DMS53 treated with DMSO at 0.1 percent for 48 hours (cell line): Measurements from ENCODE around the gene KNDC1.
"Not testable (repeated sequence)": the region's sequence is repeated elsewhere in the genome, so short reads cannot be mapped to it uniquely, and the experiment has no call there.

Source experiments
- DNase-seq: peaks from one replicate; lab custom pipeline; 2025; ENCODE audit not compliant: unreplicated experiment; lab: John Stamatoyannopoulos, UW

The KNDC1 gene

GRCh38 chr10:133257489-133258065 lies 97.6 kb downstream of the KNDC1 start:
- peak; percentile 15 for DNase-seq

- DNase-seq: no peak
These were observed 98.2 kb downstream of the KNDC1 start for GRCh38 chr10:133258066-133258817.

GRCh38 chr10:133258818-133259601 lies 99.0 kb downstream of the KNDC1 start:
- DNase-seq: no peak

- DNase-seq: no peak
These were observed 99.6 kb downstream of the KNDC1 start for GRCh38 chr10:133259602-133259989.

GRCh38 chr10:133260895-133261725 lies 101.1 kb downstream of the KNDC1 start:
- no peak for DNase-seq

GRCh38 chr10:133261726-133262325 lies 101.8 kb downstream of the KNDC1 start:
- DNase-seq: peak; percentile 53

- peak; percentile 23 for DNase-seq
These were observed 102.7 kb downstream of the KNDC1 start for GRCh38 chr10:133262696-133263095.

GRCh38 chr10:133263674-133264073 lies 103.7 kb downstream of the KNDC1 start:
- DNase-seq: no peak

GRCh38 chr10:133264461-133264860 lies 104.4 kb downstream of the KNDC1 start:
- no peak for DNase-seq

GRCh38 chr10:133265052-133265451 lies 105.0 kb downstream of the KNDC1 start:
- DNase-seq: not testable (repeated sequence)

- no peak for DNase-seq
These were observed 106.2 kb downstream of the KNDC1 start for GRCh38 chr10:133266056-133266795.

GRCh38 chr10:133267293-133267692 lies 107.3 kb downstream of the KNDC1 start:
- DNase-seq: no peak

GRCh38 chr10:133267829-133268228 lies 107.8 kb downstream of the KNDC1 start:
- DNase-seq: no peak

- DNase-seq: no peak
These were observed 108.5 kb downstream of the KNDC1 start for GRCh38 chr10:133268532-133268931.

GRCh38 chr10:133269367-133269766 lies 109.3 kb downstream of the KNDC1 start:
- DNase-seq: no peak

GRCh38 chr10:133270204-133270603 lies 110.2 kb downstream of the KNDC1 start:
- no peak for DNase-seq

GRCh38 chr10:133270773-133271297 lies 110.8 kb downstream of the KNDC1 start:
- DNase-seq: no peak

GRCh38 chr10:133271521-133272300 lies 111.7 kb downstream of the KNDC1 start:
- DNase-seq: no peak
